K562 (cell line): ENCODE measurements around the gene LSM4. TPM values are rescaled to one million over a fixed set of nuclear protein-coding genes. Genes with fewer than 3 reads are reported as not detected.

Source experiments
- ATF1 ChIP-seq, 2 experiments: fragments of 450-650 bp in 1 of 2; IDR thresholded peaks; 2 replicates each; pipeline ENCODE4 v1.6.1; 2016; ENCODE audit warnings: missing compliant biosample characterization in 1 of 2, missing genetic modification characterization in 1 of 2
- CC2D1A ChIP-seq: fragments of 450-650 bp; IDR thresholded peaks from 2 replicates; pipeline ENCODE4 v1.6.1; 2017; ENCODE audit warnings: mild to moderate bottlenecking
- CHD1 ChIP-seq: fragments of 200-600 bp; sonication (generic); IDR thresholded peaks from one replicate; pipeline ENCODE4 v1.6.1; 2012; ENCODE audit warnings: mild to moderate bottlenecking, moderate library complexity, low read length, inconsistent platforms
- E2F5 ChIP-seq: sonication (generic); formaldehyde crosslinking; IDR thresholded peaks from 2 replicates; pipeline ENCODE4 v1.8.0; 2022; ENCODE audit warnings: mild to moderate bottlenecking, missing genetic modification reagents
- ERF ChIP-seq: fragments of 450-650 bp; formaldehyde crosslinking; IDR thresholded peaks from 2 replicates; pipeline ENCODE4 v1.4.0; 2020; ENCODE audit warnings: mild to moderate bottlenecking, mixed read lengths
- ESRRA ChIP-seq: fragments of 450-650 bp; IDR thresholded peaks from 2 replicates; pipeline ENCODE4 v1.6.1; 2014; ENCODE audit warnings: low read depth, mild to moderate bottlenecking, moderate library complexity, borderline replicate concordance
- FOS ChIP-seq: IDR thresholded peaks from 3 replicates; pipeline ENCODE4 v1.6.1; 2011; ENCODE audit not compliant: insufficient read length; ENCODE audit errors: extremely low read depth
- GMEB1 ChIP-seq: fragments of 250-450 bp; sonication (Bioruptor Pico); IDR thresholded peaks from 2 replicates; pipeline ENCODE4 v1.4.0; 2020; ENCODE audit warnings: mild to moderate bottlenecking
- MITF ChIP-seq: IDR thresholded peaks from 2 replicates; pipeline ENCODE4 v1.6.1; 2014; ENCODE audit warnings: antibody characterized with exemption
- NR4A1 ChIP-seq, 2 experiments: fragments of 250-450 bp in 1 of 2; fragments of 450-650 bp in 1 of 2; sonication (Bioruptor Pico) in 1 of 2; IDR thresholded peaks; 2 replicates each; pipeline versions ENCODE4 v1.4.0 to v1.6.1; 2016 to 2020; ENCODE audit warnings: mild to moderate bottlenecking in 2 of 2, missing compliant biosample characterization in 1 of 2, missing genetic modification characterization in 1 of 2, moderate library complexity in 1 of 2
- NRF1 ChIP-seq, 2 experiments: fragments of 450-650 bp; IDR thresholded peaks in 1 of 2; conservative IDR thresholded peaks in 1 of 2; 2 replicates each; pipeline ENCODE4 v1.6.1; 2014; ENCODE audit warnings: mild to moderate bottlenecking in 2 of 2
- RFX5 ChIP-seq: IDR thresholded peaks from 2 replicates; pipeline ENCODE4 v1.6.1; 2011; ENCODE audit warnings: low read depth, mild to moderate bottlenecking, improper control_type of control experiment, low read length
- SP1 ChIP-seq: sonication (generic); formaldehyde crosslinking; IDR thresholded peaks from 2 replicates; pipeline ENCODE4 v1.8.1; 2022; ENCODE audit warnings: mild to moderate bottlenecking, missing genetic modification reagents
- VEZF1 ChIP-seq: fragments of 200-800 bp; sonication (Bioruptor generic); IDR thresholded peaks from 2 replicates; pipeline ENCODE4 v1.6.1; 2017; ENCODE audit warnings: missing genetic modification characterization, missing compliant biosample characterization
- XRCC4 ChIP-seq: IDR thresholded peaks from one replicate; pipeline ENCODE4 v1.6.1; 2011; ENCODE audit not compliant: insufficient read depth, insufficient read length; ENCODE audit errors: extremely low read depth
- ZC3H8 ChIP-seq: fragments of 450-650 bp; IDR thresholded peaks from 2 replicates; pipeline ENCODE4 v1.6.1; 2017
- ZNF609 ChIP-seq: sonication (generic); formaldehyde crosslinking; IDR thresholded peaks from 2 replicates; pipeline ENCODE4 v1.8.1; 2023; ENCODE audit warnings: missing genetic modification reagents, mild to moderate bottlenecking, borderline replicate concordance
- polyA plus RNA-seq, 8 experiments: library from polyadenylated mRNA; depleted of rRNA in 4 of 8; stranded (reverse) in 5 of 8; unstranded in 3 of 8; fragments of >200 nt; fragmentation: Nextera tagmentation in 2 of 8; fragmentation: Illumina TruSeq in 1 of 8; extraction: Ambion mirVana in 2 of 8; extraction: Trizol in 1 of 8; gene quantifications; 2 replicates each; pipeline versions ENCODE4 v1.2.1 to v1.2.3, GENCODE V29; 2011 to 2014; ENCODE audit warnings: inconsistent platforms in 1 of 8, missing spikeins in 1 of 8
- total RNA-seq, 7 experiments: library from RNA; depleted of rRNA in 6 of 7; stranded (reverse); fragments of >200 nt in 6 of 7; fragmentation: Illumina TruSeq in 2 of 7; extraction: Trizol in 2 of 7; gene quantifications; 2 replicates each; pipeline versions ENCODE4 v1.2.1 to v1.2.3, GENCODE V29; 2011 to 2021; ENCODE audit warnings: low replicate concordance in 1 of 7

The LSM4 gene
- total and polyA plus RNA-seq, 9 of the 15 experiments (the other 6 are each of a cell fraction or from before 2014, with no cell fraction given), result 11.9 to 763 (median 202) TPM

- no peak for TF ChIP-seq XRCC4
- 0 out of 2 replicates have a peak, but pooled peaks have one; percentile 80 for TF ChIP-seq ERF (CRISPR knock-in tag)
- no peak for TF ChIP-seq GMEB1 (CRISPR knock-in tag)
- TF ChIP-seq FOS, result peak; percentile 71
- peak; percentile 24 to 31; a peak in 2 of 4 replicates for TF ChIP-seq NRF1 (conservative IDR thresholded peaks at IDR 0.05 in 1 of 2, IDR thresholded peaks at IDR 0.05 in 1 of 2)
- peak; percentile 57 for TF ChIP-seq ESRRA
- peak; percentile 67; the same call in 1 of the 2 replicates for TF ChIP-seq SP1
- TF ChIP-seq NR4A1 (CRISPR knock-in tag; IDR thresholded peaks at IDR 0.05), result no peak
- TF ChIP-seq NR4A1 (tag; IDR thresholded peaks at IDR 0.05), result peak; percentile 64; the same call in 1 of the 2 replicates
- TF ChIP-seq CC2D1A, result peak; percentile 65; the same call in 1 of the 2 replicates
- TF ChIP-seq CHD1, result no peak
- TF ChIP-seq ZNF609 (CRISPR knock-in tag), result 0 out of 2 replicates have a peak, but pooled peaks have one; percentile 69
- TF ChIP-seq ATF1 (CRISPR knock-in tag; IDR thresholded peaks at IDR 0.05), result no peak
- TF ChIP-seq ATF1 (tag; IDR thresholded peaks at IDR 0.05), result 0 out of 2 replicates have a peak, but pooled peaks have one; percentile 18
- TF ChIP-seq E2F5, result no peak
- TF ChIP-seq RFX5, result no peak
- TF ChIP-seq MITF, result no peak
- TF ChIP-seq ZC3H8, result no peak
- TF ChIP-seq VEZF1, result peak; percentile 53
Measured at GRCh38 chr19:18274781-18275356, 48.0 kb downstream of the LSM4 start (continued).
